ENCODE data around the gene TSSK3. TPM values are rescaled to one million over a fixed set of nuclear protein-coding genes. Genes with fewer than 3 reads are reported as not detected.

TSSK3 gene
- total and polyA plus RNA-seq, 2 experiments from 2014 or later, result not detected

DNA sequence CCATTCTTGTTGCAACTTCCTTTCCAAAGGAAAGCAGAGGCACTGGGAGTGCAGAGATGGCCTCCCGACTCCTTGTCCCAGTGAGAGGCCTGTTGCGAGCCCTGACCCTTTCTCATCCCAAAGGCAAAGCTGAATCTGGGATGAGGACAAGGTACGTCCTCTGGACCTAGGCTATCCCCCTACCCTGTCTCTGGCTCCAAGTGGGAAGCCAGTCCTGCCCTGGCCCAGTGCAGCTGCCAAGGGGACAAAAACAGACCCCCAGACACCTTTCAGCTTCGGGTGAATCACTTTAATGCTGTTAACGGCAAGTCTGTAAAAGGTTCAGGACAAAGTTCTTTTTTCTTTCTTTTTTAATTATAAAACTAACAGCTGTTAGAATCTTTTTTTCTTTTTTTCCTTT lies 2.5 kb downstream of the TSSK3 start (continued):
- TF ChIP-seq, protein P1, sequence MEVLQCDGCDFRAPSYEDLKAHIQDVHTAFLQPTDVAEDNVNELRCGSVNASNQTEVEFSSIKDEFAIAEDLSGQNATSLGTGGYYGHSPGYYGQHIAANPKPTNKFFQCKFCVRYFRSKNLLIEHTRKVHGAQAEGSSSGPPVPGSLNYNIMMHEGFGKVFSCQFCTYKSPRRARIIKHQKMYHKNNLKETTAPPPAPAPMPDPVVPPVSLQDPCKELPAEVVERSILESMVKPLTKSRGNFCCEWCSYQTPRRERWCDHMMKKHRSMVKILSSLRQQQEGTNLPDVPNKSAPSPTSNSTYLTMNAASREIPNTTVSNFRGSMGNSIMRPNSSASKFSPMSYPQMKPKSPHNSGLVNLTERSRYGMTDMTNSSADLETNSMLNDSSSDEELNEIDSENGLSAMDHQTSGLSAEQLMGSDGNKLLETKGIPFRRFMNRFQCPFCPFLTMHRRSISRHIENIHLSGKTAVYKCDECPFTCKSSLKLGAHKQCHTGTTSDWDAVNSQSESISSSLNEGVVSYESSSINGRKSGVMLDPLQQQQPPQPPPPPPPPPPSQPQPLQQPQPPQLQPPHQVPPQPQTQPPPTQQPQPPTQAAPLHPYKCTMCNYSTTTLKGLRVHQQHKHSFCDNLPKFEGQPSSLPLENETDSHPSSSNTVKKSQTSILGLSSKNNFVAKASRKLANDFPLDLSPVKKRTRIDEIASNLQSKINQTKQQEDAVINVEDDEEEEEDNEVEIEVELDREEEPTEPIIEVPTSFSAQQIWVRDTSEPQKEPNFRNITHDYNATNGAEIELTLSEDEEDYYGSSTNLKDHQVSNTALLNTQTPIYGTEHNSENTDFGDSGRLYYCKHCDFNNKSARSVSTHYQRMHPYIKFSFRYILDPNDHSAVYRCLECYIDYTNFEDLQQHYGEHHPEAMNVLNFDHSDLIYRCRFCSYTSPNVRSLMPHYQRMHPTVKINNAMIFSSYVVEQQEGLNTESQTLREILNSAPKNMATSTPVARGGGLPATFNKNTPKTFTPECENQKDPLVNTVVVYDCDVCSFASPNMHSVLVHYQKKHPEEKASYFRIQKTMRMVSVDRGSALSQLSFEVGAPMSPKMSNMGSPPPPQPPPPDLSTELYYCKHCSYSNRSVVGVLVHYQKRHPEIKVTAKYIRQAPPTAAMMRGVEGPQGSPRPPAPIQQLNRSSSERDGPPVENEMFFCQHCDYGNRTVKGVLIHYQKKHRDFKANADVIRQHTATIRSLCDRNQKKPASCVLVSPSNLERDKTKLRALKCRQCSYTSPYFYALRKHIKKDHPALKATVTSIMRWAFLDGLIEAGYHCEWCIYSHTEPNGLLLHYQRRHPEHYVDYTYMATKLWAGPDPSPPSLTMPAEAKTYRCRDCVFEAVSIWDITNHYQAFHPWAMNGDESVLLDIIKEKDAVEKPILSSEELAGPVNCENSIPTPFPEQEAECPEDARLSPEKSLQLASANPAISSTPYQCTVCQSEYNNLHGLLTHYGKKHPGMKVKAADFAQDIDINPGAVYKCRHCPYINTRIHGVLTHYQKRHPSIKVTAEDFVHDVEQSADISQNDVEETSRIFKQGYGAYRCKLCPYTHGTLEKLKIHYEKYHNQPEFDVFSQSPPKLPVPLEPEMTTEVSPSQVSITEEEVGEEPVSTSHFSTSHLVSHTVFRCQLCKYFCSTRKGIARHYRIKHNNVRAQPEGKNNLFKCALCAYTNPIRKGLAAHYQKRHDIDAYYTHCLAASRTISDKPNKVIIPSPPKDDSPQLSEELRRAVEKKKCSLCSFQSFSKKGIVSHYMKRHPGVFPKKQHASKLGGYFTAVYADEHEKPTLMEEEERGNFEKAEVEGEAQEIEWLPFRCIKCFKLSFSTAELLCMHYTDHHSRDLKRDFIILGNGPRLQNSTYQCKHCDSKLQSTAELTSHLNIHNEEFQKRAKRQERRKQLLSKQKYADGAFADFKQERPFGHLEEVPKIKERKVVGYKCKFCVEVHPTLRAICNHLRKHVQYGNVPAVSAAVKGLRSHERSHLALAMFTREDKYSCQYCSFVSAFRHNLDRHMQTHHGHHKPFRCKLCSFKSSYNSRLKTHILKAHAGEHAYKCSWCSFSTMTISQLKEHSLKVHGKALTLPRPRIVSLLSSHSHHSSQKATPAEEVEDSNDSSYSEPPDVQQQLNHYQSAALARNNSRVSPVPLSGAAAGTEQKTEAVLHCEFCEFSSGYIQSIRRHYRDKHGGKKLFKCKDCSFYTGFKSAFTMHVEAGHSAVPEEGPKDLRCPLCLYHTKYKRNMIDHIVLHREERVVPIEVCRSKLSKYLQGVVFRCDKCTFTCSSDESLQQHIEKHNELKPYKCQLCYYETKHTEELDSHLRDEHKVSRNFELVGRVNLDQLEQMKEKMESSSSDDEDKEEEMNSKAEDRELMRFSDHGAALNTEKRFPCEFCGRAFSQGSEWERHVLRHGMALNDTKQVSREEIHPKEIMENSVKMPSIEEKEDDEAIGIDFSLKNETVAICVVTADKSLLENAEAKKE (CRISPR knock-in tag; IDR thresholded peaks at IDR 0.05), result no peak
- TF ChIP-seq ZNF331 (CRISPR knock-in tag; IDR thresholded peaks at IDR 0.05; ENCODE audit: low read depth) (no peak), CREB1 (CRISPR knock-in tag; IDR thresholded peaks at IDR 0.05; ENCODE audit: low read depth) (no peak), NANOG (IDR thresholded peaks at IDR 0.05; ENCODE audit: borderline replicate concordance) (no peak)

DNA sequence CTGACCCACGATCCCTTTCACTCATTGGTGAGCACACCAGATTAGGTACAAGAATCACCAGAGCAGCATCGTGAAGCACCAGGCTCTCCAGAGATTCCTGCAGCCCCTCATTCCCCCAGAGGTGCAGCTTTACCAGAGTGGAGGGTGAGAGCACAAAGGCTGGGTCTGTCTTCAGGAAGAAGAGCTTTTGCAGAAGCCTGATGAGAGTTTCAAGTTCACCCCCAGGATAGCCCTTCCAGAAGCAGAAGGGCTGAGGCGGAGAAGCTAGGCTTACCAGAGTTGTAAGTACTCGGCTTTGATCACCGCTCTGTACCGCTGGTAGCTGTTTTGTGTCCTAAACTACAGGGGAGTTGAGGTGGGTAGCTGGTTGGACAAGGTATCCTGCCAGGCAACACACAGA lies 3.1 kb downstream of the TSSK3 start:
- Histone ChIP-seq H3K27me3 (ENCODE audit: insufficient read depth) (peaks cover 24% of the 10 kb centered on the region), H3K9me2 (ENCODE audit: insufficient read depth) (no peaks in the 10 kb centered on the region), H3K4me3 (no peak overlapping the region), H3K4me2 (no peak overlapping the region), H3K4me1 (ENCODE audit: insufficient read depth) (no peaks in the 10 kb centered on the region; the same call in 1 of the 2 replicates), H3K36me3 (ENCODE audit: insufficient read depth) (peaks cover 16% of the 10 kb centered on the region; the same call in 1 of the 2 replicates), H3K27ac (ENCODE audit: low read depth) (no peak overlapping the region), H4K20me1 (replicated peaks; ENCODE audit: insufficient read depth) (no peaks in the 10 kb centered on the region; the same call in none of the 2 replicates), H3K79me2 (replicated peaks; ENCODE audit: insufficient read depth) (no peaks in the 10 kb centered on the region), H2AFZ (no peak overlapping the region), H3F3A (replicated peaks; ENCODE audit: low read depth) (peaks cover 11% of the 10 kb centered on the region; the same call in 1 of the 2 replicates)
- Mint-ChIP-seq H3K27ac (no peak overlapping the region), H3K9me3 (no peaks in the 10 kb centered on the region; the same call in 2 of the 3 replicates), H3K4me1 (peaks cover 7% of the 10 kb centered on the region), H3K4me3 (no peak overlapping the region), H3K36me3 (ENCODE audit: low read depth) (peaks cover 48% of the 10 kb centered on the region), H3K27me3 (ENCODE audit: insufficient read depth, low read depth, poor library complexity) (peaks cover 20% of the 10 kb centered on the region)
- no peak for DNase-seq (ENCODE audit: low spot score)
- no peak for ATAC-seq
- no peak for TF ChIP-seq STAT1 (IDR thresholded peaks at IDR 0.05; ENCODE audit: unreplicated experiment)
- TF ChIP-seq, protein P2, sequence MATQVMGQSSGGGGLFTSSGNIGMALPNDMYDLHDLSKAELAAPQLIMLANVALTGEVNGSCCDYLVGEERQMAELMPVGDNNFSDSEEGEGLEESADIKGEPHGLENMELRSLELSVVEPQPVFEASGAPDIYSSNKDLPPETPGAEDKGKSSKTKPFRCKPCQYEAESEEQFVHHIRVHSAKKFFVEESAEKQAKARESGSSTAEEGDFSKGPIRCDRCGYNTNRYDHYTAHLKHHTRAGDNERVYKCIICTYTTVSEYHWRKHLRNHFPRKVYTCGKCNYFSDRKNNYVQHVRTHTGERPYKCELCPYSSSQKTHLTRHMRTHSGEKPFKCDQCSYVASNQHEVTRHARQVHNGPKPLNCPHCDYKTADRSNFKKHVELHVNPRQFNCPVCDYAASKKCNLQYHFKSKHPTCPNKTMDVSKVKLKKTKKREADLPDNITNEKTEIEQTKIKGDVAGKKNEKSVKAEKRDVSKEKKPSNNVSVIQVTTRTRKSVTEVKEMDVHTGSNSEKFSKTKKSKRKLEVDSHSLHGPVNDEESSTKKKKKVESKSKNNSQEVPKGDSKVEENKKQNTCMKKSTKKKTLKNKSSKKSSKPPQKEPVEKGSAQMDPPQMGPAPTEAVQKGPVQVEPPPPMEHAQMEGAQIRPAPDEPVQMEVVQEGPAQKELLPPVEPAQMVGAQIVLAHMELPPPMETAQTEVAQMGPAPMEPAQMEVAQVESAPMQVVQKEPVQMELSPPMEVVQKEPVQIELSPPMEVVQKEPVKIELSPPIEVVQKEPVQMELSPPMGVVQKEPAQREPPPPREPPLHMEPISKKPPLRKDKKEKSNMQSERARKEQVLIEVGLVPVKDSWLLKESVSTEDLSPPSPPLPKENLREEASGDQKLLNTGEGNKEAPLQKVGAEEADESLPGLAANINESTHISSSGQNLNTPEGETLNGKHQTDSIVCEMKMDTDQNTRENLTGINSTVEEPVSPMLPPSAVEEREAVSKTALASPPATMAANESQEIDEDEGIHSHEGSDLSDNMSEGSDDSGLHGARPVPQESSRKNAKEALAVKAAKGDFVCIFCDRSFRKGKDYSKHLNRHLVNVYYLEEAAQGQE (IDR thresholded peaks at IDR 0.05; ENCODE audit: unreplicated experiment), result no peak
- TF ChIP-seq EZH2 (IDR thresholded peaks at IDR 0.05; ENCODE audit: low read depth, unreplicated experiment), result no peak
- TF ChIP-seq ZNF331 (CRISPR knock-in tag; IDR thresholded peaks at IDR 0.05; ENCODE audit: low read depth), result no peak
- TF ChIP-seq, protein P3, sequence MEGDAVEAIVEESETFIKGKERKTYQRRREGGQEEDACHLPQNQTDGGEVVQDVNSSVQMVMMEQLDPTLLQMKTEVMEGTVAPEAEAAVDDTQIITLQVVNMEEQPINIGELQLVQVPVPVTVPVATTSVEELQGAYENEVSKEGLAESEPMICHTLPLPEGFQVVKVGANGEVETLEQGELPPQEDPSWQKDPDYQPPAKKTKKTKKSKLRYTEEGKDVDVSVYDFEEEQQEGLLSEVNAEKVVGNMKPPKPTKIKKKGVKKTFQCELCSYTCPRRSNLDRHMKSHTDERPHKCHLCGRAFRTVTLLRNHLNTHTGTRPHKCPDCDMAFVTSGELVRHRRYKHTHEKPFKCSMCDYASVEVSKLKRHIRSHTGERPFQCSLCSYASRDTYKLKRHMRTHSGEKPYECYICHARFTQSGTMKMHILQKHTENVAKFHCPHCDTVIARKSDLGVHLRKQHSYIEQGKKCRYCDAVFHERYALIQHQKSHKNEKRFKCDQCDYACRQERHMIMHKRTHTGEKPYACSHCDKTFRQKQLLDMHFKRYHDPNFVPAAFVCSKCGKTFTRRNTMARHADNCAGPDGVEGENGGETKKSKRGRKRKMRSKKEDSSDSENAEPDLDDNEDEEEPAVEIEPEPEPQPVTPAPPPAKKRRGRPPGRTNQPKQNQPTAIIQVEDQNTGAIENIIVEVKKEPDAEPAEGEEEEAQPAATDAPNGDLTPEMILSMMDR (conservative IDR thresholded peaks at IDR 0.05; ENCODE audit: low read depth in 2 of 2), result no peak
- TF ChIP-seq, protein P4, sequence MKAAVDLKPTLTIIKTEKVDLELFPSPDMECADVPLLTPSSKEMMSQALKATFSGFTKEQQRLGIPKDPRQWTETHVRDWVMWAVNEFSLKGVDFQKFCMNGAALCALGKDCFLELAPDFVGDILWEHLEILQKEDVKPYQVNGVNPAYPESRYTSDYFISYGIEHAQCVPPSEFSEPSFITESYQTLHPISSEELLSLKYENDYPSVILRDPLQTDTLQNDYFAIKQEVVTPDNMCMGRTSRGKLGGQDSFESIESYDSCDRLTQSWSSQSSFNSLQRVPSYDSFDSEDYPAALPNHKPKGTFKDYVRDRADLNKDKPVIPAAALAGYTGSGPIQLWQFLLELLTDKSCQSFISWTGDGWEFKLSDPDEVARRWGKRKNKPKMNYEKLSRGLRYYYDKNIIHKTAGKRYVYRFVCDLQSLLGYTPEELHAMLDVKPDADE (IDR thresholded peaks at IDR 0.05), result no peak
